ENCODE results near the gene KCNJ10.

- TF ChIP-seq CTCF (IDR thresholded peaks at IDR 0.05), result no peak
- no peak for TF ChIP-seq POLR2A (IDR thresholded peaks at IDR 0.05)
- no peak for TF ChIP-seq EP300 (IDR thresholded peaks at IDR 0.05)
These were observed 47.8 kb upstream of the KCNJ10 start for GRCh38 chr1:160117709-160118183.
